PC-3 (cell line): ENCODE data around the gene KLHDC2.

ENCODE experiments used
- CTCF ChIP-seq: fragments of 300-600 bp; sonication (generic); conservative IDR thresholded peaks from 2 replicates; pipeline ENCODE4 v1.5.1; 2017; ENCODE audit warnings: antibody characterized with exemption, low read depth, mild to moderate bottlenecking, low read length
- EZH2 ChIP-seq: fragments of 300-600 bp; sonication (generic); IDR thresholded peaks from one replicate; pipeline ENCODE4 v1.6.1; 2017; ENCODE audit warnings: antibody characterized with exemption, mild to moderate bottlenecking, low read length; ENCODE audit not compliant: unreplicated experiment
- EZH2phosphoT487 ChIP-seq: fragments of 300-600 bp; sonication (generic); IDR thresholded peaks from 2 replicates; pipeline ENCODE4 v1.6.1; 2018; ENCODE audit warnings: mild to moderate bottlenecking, antibody characterized with exemption, low read length, borderline replicate concordance

GRCh38 chr14:49720744-49721143 is 47.2 kb upstream of the KLHDC2 start:
- TF ChIP-seq CTCF (no peak), EZH2 (no peak), EZH2phosphoT487 (no peak)
